Hematopoietic multipotent progenitor cell treated with erythropoietin and hydrocortisone succinate and interleukin-3 and kit ligand, for 8 days (in vitro differentiated cells): ENCODE results near the gene TPCN1.

Experiments
- DNase-seq: peaks from one replicate; pipeline ENCODE4 v3.0.0-alpha.2; 2015

Gene TPCN1

DNA sequence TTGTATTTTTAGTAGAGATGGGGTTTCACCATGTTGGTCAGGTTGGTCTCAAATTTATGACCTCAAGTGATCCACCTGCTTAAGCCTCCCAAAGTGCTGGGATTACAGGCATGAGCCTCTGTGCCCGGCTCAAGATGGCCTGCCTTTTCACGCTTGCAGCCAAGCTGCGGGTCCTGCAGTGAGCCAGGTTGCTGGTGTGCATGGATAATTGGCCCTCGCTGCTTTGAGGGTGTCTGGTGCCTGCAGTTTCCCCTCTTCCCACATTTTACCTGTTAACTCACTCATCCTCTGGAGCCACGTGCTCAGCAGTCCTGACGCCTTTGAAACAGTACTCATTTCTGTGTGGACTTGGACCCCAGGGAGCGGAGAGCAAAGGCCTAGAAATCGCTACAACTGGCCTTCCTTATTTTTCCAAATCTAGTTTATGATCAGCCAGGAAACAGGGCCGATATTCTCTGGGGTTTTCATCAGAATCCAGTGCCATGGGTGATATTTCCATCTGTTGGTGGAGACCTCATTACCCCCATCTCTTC is 42.2 kb downstream of the TPCN1 start:
- no peak for DNase-seq

GRCh38 chr12:113266106-113266895 is 45.0 kb downstream of the TPCN1 start:
- no peak for DNase-seq

GRCh38 chr12:113267621-113268020 is 46.4 kb downstream of the TPCN1 start:
- DNase-seq, result no peak

GRCh38 chr12:113268136-113268535 is 46.9 kb downstream of the TPCN1 start:
- DNase-seq, result no peak

- no peak for DNase-seq
Measured at GRCh38 chr12:113268621-113269020, 47.4 kb downstream of the TPCN1 start.

GRCh38 chr12:113269257-113269943 is 48.1 kb downstream of the TPCN1 start:
- no peak for DNase-seq

GRCh38 chr12:113270709-113271009 is 49.4 kb downstream of the TPCN1 start:
- DNase-seq, result no peak

- no peak for DNase-seq
Measured at GRCh38 chr12:113271466-113271852, 50.2 kb downstream of the TPCN1 start.

- DNase-seq, result no peak
Measured at GRCh38 chr12:113271853-113272561, 50.7 kb downstream of the TPCN1 start.

DNA sequence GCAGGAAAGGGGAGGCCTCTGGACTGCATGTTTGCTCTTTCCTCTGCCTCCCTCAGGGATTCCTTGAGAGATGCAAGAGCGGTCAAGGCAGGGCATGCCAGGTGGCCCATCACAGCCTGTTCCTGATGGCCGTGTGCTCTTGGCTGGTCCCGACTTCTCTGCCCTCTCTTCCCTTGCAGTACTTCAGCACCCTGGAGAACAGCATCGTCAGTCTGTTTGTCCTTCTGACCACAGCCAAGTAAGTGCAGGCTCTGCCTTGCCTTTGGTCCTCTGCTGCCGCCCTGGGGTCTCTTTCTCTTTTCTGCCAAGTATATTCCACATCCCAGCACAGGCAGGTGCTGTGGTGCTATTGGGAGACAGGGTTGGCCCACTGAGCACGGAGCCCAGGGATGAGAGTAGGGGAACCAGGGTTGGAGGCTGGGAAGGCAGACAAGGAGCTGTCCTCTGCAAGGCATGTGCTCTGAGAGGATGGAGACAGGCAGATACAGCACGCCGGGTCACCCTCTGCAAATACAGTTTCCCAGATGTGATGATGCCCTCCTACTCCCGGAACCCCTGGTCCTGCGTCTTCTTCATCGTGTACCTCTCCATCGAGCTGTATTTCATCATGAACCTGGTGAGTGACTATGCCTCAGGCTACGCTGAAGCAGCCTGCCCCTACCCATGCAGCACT is 51.9 kb downstream of the TPCN1 start:
- no peak for DNase-seq

GRCh38 chr12:113274848-113275247 is 53.6 kb downstream of the TPCN1 start:
- no peak for DNase-seq

- no peak for DNase-seq
Measured at GRCh38 chr12:113276306-113276705, 55.0 kb downstream of the TPCN1 start.

- DNase-seq, result no peak
Measured at GRCh38 chr12:113276946-113277500, 55.8 kb downstream of the TPCN1 start.

GRCh38 chr12:113277511-113277910 is 56.2 kb downstream of the TPCN1 start:
- DNase-seq, result no peak

DNA sequence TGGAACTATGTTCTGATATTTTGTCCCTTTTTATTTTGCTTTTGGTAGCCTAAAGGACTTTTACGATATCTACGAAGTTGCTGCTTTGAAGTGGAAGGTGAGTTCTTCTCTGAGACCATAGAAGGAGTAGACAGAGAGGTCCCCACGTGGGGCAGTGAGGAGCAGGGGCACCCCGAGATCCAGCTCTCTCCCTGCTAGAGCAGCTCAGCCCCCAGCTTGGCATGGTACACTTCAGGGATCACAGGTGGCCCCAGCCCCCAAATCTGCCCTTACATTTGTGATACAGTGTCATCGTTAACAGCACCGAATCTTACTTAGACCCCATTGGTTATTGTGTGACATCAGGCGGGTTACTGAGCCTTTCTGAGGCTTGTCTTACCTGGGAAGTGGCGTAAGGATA is 56.9 kb downstream of the TPCN1 start:
- DNase-seq, result no peak

DNA sequence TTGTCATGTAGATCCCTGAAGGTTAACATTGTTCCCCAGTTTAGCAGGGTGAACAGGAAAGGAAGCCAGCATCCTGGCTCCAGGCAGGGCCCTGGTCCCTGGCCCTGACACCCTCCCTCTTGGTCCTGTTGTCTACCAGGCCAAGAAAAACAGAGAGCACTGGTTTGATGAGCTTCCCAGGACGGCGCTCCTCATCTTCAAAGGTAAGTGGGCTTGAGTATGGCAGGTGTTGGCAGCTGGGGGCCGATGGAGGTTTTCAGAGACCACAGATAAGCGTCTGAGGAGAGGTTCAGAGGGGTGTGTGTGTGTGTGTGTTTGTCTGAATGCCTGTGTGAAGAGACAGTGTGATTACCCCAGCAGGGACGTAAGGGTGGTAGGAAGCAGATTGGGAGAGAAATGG is 57.4 kb downstream of the TPCN1 start:
- DNase-seq, result no peak

DNA sequence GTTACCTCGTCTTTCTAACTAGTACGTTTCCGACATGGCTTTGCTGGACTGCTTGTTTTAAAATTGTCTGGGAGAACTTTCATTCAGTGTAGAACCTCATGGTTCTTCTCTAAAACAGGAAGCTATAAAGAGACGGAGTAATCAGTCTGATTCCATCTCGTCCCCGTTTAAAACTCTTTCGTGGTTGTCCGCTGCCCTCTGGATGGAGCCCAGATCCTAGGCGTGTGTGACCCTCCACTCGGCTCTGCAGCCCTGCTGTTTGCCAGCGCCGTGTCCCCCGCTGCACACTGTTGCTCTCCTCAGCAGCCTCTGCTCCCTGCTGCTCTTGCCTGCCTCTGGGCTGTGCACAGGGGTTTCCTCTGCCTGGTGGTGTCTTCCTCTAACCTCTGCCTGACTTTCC is 63.5 kb downstream of the TPCN1 start:
- no peak for DNase-seq

- no peak for DNase-seq
Measured at GRCh38 chr12:113285679-113286610, 64.7 kb downstream of the TPCN1 start.

DNA sequence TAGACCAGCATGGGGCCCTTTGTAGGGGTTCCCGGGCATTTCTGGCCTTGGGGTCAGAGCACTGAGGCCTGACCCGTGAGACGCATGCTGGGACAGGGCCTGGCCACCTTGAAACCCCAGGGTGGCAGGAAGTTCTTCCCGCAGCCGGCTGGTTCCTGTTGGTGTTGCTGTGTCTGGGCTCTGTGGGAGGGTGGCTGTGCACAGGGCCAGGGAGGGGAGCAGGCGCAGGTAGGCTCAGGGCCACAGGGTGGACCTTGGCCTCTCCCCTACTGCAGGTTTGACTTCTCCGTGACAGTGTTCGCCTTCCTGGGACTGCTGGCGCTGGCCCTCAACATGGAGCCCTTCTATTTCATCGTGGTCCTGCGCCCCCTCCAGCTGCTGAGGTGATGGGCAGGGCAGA is 65.4 kb downstream of the TPCN1 start:
- no peak for DNase-seq

GRCh38 chr12:113287146-113287898 is 66.1 kb downstream of the TPCN1 start:
- DNase-seq, result no peak

DNA sequence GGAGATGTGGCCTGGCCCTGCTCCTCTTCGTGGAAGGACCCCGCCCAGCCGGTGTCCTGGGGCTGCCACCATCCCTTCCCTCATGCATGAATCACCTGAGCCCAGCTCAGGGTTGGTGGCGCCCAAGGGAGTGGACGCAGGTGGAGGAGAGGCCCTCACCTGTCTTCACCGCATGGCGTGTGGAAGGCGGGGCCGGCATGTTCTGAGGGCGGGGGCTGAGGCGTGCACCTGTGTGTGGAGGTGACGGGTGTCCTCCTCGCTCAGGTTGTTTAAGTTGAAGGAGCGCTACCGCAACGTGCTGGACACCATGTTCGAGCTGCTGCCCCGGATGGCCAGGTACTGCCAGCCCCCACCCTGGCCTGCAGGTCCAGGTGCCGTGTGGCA is 66.6 kb downstream of the TPCN1 start:
- no peak for DNase-seq
